Occipital lobe (tissue), 2 donors: ENCODE measurements around the gene UBA52. TPM values are rescaled to one million over a fixed set of nuclear protein-coding genes. Genes with fewer than 3 reads are reported as not detected.
"Not testable (repeated sequence)": the region's sequence is repeated elsewhere in the genome, so short reads cannot be mapped to it uniquely, and the experiment has no call there.

ENCODE experiments used
- DNase-seq: peaks from one replicate; lab custom pipeline; 2025; lab: John Stamatoyannopoulos, UW
- total RNA-seq: library from RNA; depleted of rRNA; stranded (reverse); fragments of >200 nt; gene quantifications from one replicate; pipeline ENCODE4 v1.2.3, GENCODE V29; 2014

UBA52 gene
- total RNA-seq = 530 TPM

DNA sequence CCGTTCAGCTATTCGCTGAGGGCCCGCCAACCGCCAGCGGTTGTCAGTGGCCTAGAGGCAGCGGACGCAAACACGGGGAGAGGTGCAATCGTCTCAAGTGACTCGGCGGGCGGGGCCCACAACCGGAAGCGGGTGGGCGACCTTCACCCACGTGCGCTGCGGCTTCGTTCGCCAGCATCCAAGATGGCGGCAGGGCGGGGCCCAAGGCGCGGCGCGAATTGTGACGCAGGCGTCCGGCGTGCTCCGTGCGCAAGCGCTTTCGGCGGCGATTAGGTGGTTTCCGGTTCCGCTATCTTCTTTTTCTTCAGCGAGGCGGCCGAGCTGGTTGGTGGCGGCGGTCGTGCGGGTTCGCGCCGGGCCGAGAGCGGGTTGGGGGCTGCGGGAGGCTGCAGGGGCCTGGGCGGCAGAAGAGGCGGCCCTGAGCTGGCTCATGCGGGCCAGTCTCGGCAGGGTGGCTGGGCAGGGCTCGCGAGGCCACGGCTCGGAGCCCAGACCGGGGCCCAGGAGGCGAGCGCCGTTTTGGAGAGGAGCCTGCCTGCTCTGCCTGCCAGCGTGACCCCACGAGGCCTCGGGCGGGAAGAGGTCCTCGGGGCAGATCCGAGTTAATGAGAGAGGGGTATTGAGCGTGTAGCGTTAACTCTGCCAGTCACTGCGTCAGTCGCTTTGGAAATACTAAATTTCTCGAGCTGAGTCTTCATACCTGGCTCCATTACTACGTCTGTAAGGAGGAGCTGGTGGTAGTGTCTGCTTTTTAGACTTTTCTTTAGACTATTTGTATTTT, at the start of gene UBA52:
Gene UBA52, plus strand, starts transcription at position 294 of the 781 bp plus-strand sequence. CDS start 1,444 bp downstream, outside the sequence.
- DNase-seq = peak; percentile 94

DNA sequence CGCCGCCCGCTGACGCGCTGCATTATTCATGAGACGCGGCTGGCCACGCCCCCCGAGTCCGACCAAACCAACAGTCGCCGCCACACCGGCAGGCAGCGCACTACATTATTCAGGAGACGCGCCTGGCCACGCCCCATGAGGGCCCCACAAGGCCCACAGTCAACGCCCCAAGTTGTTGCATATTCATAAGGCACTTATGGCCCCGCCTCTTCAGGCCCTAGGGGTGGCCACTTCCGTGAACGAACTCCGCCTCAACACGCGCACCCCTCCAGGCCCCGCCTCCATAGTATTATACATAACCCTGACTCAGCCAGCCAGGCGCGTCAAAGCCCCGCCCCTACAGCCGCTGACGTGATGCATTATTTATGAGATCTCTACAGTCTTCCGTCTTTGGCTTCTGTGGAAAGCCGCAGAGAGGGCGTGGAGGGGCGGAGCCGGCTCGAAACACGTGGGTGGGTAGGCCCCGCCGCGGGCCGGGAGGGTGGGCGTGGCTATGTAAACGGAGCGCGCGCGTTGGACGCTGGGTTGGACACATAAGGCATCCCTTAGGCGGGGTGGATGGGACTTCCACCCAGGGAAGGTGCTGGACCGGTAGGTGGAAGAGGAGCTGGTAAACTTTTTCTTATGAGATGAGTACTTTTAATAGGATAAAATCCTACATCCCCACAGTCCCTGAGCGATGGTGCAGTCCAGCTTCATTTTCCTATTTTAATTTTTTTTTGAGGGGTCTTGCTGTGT, 49.4 kb upstream of the UBA52 start:
- DNase-seq = peak; percentile 100

DNA sequence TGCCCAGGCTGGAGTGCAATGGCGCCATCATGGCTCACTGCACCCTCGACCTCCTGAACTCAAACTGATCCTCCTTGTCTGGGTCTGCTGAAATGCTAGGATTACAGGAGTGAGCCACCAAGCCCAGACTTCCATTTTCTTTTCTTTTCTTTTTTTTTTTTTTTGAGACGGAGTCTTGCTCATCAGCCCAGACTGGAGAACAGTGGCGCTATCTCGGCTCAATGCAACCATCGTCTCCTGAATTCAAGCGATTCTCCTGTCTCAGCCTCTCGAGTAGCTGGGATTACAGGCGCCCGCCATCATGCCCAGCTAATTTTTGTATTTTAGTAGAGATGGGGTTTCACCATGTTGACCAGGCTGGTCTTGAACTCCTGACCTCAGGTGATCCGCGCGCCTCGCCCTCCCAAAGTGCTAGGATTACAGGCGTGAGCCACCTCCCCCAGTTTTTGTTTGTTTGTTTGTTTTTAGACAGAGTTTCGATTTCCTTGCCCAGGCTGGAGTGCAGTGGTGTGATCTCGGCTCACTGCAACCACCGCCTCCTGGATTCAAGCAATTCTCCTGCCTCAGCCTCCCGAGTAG, 48.7 kb upstream of the UBA52 start:
- not testable (repeated sequence) for DNase-seq

DNA sequence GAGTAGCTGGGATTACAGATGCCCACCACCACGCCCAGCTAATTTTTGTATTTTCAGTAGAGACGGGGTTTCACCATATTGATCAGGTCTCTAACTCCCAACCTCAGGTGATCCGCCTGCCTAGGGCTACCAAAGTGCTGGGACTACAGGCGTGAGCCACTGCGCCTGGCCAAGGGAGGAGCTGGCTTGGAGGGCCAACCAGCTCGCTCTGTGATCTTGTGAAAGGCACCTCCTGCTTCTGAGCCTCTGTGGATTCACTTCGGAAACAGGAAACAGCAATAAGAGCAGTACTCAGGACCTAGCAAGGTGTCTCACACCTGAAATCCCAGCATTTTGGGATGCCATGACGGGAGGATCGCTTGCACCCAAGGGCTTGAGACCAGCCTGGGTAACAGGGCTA, 47.8 kb upstream of the UBA52 start:
- no peak for DNase-seq

DNA sequence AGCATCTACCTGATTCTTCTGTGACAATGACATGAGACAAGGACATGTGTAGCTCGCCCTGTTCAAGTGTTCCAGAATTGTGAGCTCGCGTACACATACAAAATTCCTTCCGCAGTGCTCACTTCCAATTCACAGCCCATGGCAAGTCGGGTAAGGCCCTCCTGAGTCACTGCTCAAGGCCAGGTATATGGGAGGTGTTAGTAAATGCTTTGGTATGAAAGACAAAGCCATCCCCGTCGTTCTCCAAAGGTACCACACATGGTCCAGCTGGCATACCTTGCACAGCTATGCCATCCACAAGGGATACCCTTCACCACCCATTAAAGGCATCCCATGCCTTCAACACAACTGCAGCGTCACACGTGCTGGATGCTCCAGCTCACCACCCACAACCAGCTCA, 45.3 kb upstream of the UBA52 start:
- DNase-seq = no peak

DNA sequence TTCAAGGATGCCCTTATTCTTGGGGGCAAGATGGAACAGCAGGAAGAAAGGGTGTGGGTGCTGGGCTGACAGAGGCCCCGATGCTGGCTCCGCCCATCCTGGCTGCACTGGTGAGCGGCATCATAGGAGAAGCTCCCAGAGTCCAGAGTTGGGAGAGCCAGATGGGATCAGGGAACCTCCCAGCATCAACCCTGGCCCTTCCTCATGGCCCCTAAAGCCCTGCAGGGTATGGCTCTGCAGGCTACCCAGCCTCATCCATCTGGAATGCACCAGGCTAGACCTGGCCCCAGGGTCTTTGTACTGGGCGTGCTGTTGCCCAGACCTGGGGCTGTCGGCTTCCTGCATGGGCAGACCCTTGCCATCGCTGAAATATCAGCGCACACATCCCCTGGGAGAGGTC, 41.9 kb upstream of the UBA52 start:
- DNase-seq = no peak

DNA sequence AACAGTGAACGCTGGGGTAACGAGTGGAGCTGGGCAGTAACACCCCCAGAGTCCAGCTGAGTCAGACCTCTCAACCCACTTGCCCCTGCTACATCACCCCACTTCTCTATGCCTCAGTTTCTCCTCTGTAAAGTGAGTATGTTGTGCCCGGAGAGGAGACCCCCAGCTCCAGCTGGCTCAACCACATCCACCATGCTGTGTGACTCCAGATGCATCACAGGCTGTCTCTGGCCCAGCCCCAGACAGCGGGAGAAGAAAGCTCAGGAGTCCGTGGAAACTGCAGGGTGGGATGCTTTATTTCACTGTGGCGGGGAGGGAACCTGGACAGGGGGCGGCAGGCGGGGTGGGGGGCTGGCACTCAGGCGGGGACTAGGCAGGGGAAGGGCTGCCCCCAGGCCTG, 40.2 kb upstream of the UBA52 start:
- no peak for DNase-seq

DNA sequence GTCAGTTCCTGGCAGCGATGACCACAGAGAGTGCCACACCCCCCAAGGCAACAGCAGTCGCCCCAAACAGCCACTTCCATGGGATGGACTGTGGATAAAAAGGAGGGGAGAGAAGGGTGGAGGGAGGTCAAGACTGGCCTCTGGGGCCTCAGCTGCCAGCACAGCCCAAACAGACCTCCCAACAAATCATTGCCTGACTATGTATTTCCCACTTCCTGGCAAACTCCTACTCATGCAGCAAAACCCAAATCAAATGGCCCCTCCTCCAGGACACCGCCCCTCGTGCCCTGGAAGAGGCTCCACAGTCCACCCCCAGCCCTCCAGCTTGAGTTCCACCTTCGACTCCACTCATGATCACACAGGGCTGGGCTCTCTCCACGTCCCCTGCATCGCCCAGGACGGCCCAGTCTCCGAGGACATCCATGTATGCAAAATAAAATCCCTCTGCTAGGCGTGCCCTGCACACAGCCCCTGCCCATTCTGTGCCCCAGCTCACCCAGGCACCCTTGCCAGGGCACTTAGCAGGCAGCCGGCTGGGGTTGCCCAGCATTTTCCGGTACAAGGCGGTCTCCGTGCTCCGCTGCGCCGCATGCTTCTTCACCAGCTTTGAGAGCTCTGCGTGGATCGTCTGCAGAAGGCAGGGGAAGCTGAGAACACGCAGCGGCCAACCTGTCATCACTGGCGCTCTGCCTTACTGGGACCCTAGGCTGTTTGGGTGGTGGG, 39.3 kb upstream of the UBA52 start:
- DNase-seq = no peak

DNA sequence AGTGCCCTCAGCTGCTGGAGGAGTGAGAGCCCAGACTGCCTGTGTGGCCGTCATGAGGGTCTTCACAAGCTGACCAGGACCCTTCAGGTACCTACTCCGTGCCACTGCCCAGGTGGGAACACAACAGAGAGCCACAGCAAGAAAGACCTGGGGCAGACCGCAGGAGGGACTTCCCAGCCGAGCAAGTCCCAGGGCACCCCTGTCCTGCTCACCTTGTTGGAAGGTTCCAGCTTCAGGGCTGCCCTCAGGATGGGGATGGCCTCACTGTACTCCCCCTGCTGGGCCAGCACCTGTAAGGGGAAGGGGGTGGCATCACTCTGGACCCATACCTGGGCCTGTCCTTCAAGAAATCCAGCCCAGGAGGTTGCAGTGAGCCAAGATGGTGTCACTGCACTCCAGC, 38.6 kb upstream of the UBA52 start:
- DNase-seq = no peak

DNA sequence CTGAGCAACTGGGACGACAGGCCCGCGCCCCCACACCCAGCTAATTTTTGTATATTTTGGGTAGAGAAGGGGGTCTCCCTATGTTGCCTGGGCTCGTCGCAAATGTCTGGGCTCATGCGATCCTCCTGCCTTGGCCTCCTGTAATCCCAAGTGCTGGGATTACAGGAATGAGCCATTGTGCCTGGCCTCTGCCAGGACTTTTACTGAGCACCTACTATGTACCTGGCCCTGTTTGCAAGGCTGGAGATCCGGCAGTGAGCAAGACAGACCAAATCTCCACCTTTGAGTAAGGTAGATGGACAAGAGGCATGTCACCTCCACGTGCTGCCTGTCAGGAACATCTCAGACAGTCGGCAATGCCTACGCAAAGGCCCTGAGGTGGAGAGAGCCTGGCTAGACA, 35.2 kb upstream of the UBA52 start:
- no peak for DNase-seq

DNA sequence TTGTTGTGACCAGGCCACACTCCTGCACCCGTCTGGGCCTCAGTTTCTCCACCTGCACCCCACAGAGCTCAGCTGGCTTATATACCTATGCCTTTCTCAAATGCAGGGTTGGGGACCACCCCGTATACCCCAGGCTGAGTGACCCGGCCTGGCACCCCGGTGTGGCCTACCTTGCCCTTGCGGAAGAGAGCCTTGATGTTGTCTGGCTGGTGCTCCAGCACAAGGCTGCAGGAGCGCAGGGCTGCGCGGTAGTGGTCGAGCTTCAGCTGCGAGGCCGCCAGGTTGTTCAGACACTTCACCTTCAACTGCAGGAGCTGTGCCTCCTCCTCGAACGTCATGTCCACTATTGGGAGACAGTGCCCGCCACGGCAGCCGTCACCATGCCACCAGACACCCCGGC, 34.2 kb upstream of the UBA52 start:
- DNase-seq = no peak

DNA sequence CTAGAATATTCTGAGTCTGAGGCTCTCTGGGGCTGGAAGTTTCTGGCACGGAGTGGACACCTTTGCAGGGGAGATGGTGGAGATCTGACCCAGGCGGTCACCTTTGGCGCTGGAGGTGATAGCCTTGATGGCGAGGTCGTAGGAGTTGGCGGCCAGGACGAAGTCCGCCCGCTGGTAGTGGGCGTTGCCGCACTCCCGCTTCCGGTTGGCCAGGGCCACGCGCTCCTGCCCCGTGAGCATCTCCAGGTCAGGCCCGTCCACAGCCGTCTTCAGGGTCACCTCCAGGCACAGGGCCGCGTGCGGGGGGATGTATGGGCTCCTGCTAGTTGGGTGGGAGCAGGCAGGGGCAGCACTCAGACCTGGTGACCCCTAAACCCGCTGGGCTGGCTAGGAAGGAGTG, 33.5 kb upstream of the UBA52 start:
- DNase-seq = no peak

DNA sequence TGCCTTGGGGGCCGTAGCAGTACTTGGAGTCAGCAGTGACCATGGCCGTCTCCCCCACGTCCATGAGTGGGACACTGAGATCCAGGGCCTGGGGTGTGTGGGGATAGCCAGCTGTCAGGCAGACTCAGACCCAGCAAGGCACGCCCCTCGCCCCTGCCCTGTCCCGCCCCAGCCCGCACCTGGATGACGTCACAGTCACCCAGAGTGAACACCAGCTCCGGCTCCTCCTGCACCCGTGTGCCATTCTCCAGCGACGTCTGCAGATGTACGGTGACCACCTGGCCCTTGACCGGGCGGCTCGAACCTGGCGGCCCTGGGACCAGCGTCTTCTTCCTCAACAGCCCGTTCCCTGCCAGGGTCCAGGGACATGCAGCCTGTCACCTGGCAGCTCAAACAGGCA, 32.3 kb upstream of the UBA52 start:
- no peak for DNase-seq

DNA sequence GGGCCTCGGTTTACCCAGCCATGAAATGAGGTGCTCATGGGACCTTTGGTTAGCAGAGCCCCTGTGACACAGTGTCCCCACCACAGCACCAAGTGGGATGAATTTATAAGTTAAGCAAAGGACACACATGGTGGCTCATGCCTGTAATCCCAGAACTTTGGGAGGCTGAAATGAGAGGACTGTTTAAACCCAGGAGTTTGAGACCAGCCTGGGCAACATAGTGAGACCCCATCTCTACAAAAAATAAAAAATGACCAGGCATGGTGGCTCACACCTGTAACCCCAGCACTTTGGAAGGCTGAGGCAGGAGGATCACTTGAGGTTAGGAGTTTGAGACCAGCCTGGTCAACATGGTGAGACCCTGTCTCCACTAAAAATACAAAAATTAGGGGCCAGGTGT, 31.5 kb upstream of the UBA52 start:
- DNase-seq = not testable (repeated sequence)

DNA sequence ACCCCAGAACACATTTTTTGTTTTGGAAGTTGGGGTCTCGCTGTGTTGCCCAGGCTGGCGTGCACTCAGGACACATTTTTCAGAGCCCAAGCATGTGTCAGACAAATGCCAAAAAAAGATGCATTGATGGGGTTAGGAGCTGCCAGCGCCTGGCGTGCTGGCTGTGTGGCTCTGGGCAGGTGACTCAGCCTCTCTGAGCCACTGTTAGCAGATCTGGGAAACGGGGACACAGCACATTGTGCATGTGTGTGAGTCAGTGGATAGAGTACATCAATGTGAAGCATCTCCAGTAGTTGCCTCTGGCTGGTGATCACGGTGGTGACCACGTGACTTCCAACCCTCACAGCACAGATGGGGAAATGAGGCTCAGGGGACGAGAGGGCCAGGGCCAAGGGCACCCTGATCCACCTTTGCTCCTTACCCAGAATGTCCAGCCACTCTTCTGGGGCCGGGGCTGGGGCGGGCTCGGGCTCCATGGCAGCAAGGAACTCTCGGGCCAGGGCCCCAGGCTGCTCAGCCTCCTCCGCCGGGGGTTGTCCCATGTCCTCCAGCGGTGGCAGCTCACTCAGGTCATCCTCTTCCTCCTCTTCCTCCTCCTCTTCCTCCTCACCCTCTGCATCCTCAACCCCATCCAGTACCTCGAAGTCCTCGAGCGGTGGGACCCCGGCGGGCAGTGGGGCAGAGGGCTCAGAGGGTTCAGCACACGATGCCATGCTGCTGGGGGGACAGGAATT, 30.2 kb upstream of the UBA52 start:
- peak; percentile 17 for DNase-seq

DNA sequence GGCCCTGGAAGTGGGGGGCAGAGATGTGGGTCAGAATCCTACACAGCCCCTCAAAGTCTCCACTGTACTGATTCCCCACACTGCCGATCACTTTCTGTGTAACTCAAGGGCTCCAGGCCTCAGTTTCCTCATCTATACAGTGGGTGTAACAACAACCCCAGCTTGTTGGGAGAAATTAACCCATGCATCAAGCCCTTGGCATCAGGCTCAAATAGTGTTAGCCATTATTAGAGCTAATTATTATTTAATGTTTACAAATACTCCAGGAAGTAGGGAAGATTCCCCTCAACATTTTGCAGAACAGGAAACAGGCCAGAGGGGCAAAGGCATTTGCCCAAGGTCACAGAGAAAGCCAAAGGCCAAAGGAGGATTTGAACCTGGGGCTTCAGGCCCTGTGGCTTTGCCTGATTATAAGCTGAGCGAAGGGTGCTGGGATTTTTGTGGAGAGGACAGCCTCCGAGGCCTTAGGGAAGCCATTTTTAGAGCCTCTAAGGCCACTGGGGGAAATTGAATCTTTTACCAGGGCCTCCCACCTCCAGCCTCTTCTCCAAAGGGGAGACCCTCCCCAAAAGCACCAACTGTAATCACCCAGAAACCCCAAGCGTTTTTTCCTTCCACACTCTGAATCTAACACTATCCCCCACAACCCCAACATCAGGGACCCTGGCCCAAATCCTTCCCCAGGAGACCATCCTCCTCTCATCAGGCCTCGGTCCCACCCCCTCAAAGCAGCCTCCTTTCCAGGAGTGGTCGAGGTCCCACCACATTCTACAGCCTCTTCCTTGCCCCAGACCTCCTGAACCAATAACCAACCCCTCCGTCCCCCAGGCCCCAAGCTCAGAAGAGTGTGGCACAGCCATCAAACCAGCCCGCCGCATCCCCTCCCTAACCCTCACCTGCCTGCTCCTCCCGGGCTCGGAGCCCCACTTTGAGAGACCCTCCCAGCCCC, 29.4 kb upstream of the UBA52 start:
- no peak for DNase-seq

DNA sequence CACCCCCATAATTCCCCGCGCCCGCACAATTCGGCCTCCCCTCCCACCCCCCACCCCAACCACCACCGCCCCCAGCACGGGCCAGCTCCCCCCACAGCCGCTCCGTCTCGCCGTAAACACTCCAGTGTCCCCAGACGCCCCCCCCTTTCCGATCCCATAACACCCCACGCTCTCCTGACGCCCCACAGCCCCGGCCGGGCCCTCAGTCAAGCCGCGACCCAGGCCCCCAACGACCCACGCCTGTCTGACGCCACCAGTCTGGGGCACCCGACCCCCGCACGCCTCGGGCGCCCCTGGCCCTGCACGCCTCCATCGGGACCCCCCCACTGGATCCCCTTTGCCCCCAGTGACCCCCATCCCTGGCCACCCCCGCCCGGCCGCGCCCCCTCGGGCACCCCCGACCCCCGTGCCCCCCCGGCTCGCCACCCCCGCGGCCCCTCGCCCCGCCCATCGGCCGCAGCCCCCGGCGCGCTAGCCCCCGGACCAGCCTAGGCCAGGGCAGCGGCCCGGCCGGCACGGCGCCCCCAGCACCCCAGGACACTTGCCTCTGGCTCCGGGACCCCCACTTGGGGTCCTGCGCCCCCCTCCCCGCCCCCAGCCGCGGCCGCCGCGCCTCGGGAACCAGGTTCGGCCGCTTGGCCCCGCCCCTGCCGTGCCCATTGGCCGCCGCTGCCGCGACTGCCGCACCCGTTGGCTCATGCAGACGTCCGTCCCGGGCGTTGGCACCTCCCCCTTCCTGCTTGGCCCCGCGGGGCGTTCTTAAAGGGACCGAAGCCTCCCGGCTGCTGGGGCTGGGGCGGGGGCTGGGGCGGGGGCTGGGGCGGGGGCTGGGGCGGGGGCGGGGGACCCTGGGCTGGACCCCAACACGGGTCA, 28.5 kb upstream of the UBA52 start, which contains the start of gene FKBP8:
Gene FKBP8, minus strand, starts transcription at position 633 of the 873 bp plus-strand sequence. CDS start 1,603 bp downstream, outside the sequence.
- peak; percentile 88 for DNase-seq

DNA sequence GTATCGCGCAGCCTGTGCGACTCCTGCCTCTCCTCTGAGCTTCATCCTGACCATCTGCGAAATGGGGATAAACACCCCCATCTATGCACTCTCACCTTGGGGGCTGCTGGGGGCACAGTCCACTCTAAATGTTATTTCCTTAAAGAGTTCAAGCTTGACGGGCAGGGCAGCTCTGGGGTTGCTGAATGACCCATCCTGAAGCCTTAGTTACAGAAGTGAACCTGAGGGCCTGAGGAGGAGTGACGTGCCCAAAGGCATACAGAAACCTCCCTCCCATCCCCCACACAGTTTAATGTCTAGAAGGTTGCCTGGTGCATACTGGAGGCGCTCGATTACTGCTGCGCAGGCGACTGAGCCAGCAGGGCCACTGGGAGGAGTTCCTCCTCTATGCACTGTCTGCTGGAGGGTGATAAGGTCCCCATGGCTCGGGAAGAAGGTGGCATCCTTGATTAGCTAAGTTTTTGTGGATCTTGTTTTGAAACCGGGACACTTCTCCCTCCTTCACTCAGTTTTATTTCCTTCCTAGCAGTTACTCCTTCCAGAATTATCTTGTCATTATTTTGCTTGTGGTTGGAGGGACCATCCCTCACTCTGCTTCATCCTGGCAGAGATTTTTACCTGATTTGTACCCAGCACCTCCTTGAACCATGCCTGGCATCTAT, 27.7 kb upstream of the UBA52 start:
- peak; percentile 47 for DNase-seq
